ENCODE measurements around the gene TMEM107.

Gene TMEM107

GRCh38 chr17:8186446-8186786 is 10.2 kb upstream of the TMEM107 start:
- no peaks in the 10 kb centered on the region for H3K36me3 ChIP-seq (ENCODE audit: control insufficient read depth in 4 of 4, insufficient read depth in 4 of 4, low read length in 3 of 4)
- DNase-seq = no peak
- H3K4me1 ChIP-seq (ENCODE audit: control extremely low read depth in 1 of 4, control insufficient read depth in 4 of 4, insufficient read depth in 4 of 4, low read length in 3 of 4) = peaks cover 12 to 41% (median 33%) of the 10 kb centered on the region in 4 experiments
- H3K27me3 ChIP-seq (replicated peaks in 2 of 5; ENCODE audit: control insufficient read depth in 4 of 5, insufficient read depth in 5 of 5, low read length in 4 of 5) = no peaks in the 10 kb centered on the region
- H3K4me3 ChIP-seq (ENCODE audit: control insufficient read depth in 1 of 7, extremely low read depth in 1 of 7, insufficient read depth in 4 of 7, low read depth in 2 of 7, low read length in 6 of 7) = peak overlapping the region; percentile 74 to 92 (median 80)
- 0% methylated on average over 18 of the region's 23 CpGs for whole genome bisulfite sequencing (ENCODE audit: insufficient coverage)
- ChIA-PET POLR2A (interaction anchor here (0.8 to 6.2 kb wide), 8 partner anchors 10 to 66 kb away, joined by 3 to 56 read pairs (median 3); partner anchors contain the start of gene TMEM107), CTCF (interaction anchor here (0.9 to 2.8 kb wide), 7 partner anchors 8 to 70 kb away, joined by 3 to 13 read pairs (median 4); no protein-coding TSS in a partner anchor)
- H3K27ac ChIP-seq (ENCODE audit: insufficient read depth in 1 of 2, low read depth in 1 of 2, low read length in 2 of 2, poor library complexity in 1 of 2, severe bottlenecking in 2 of 2) = peak overlapping the region; percentile 33 to 77
- H3K9me3 ChIP-seq (ENCODE audit: control extremely low read depth in 1 of 5, control insufficient read depth in 4 of 5, insufficient read depth in 2 of 5, low read depth in 1 of 5, low read length in 4 of 5) = no peaks in the 10 kb centered on the region

- peak overlapping the region; percentile 74 to 92 (median 80) for H3K4me3 ChIP-seq (ENCODE audit: control insufficient read depth in 1 of 7, extremely low read depth in 1 of 7, insufficient read depth in 4 of 7, low read depth in 2 of 7, low read length in 6 of 7)
- CTCF ChIA-PET = interaction anchor here (0.5 to 2.8 kb wide), 9 partner anchors 8 to 92 kb away, joined by 3 to 13 read pairs (median 4); no protein-coding TSS in a partner anchor
- peak; percentile 82 to 89 (median 87) for DNase-seq
- POLR2A ChIA-PET = interaction anchor here (0.6 to 6.2 kb wide), 10 partner anchors 9 to 66 kb away, joined by 3 to 56 read pairs (median 3); partner anchors contain the start of gene TMEM107
- H3K27ac ChIP-seq (ENCODE audit: insufficient read depth in 1 of 2, low read depth in 1 of 2, low read length in 2 of 2, poor library complexity in 1 of 2, severe bottlenecking in 2 of 2) = peak overlapping the region; percentile 33 to 77
- H3K9me3 ChIP-seq (ENCODE audit: control extremely low read depth in 1 of 5, control insufficient read depth in 4 of 5, insufficient read depth in 2 of 5, low read depth in 1 of 5, low read length in 4 of 5) = no peaks in the 10 kb centered on the region
- under 1% methylated on average over 32 of the region's 44 CpGs for WGBS (ENCODE audit: insufficient coverage)
- H3K27me3 ChIP-seq (replicated peaks in 2 of 5; ENCODE audit: control insufficient read depth in 4 of 5, insufficient read depth in 5 of 5, low read length in 4 of 5) = no peaks in the 10 kb centered on the region
- no peaks in the 10 kb centered on the region for H3K36me3 ChIP-seq (ENCODE audit: control insufficient read depth in 4 of 4, insufficient read depth in 4 of 4, low read length in 3 of 4)
- peaks cover 12 to 35% (median 30%) of the 10 kb centered on the region in 4 experiments for H3K4me1 ChIP-seq (ENCODE audit: control extremely low read depth in 1 of 4, control insufficient read depth in 4 of 4, insufficient read depth in 4 of 4, low read length in 3 of 4)
Observed at GRCh38 chr17:8185582-8186445, 9.6 kb upstream of the TMEM107 start.

- Histone ChIP-seq H3K4me1 (ENCODE audit: control extremely low read depth in 1 of 4, control insufficient read depth in 4 of 4, insufficient read depth in 4 of 4, low read length in 3 of 4) (peaks cover 8 to 42% (median 33%) of the 10 kb centered on the region in 4 experiments), H3K4me3 (ENCODE audit: control insufficient read depth in 1 of 7, extremely low read depth in 1 of 7, insufficient read depth in 4 of 7, low read depth in 2 of 7, low read length in 6 of 7) (peak overlapping the region in 5 of 7 experiments; percentile 67 to 89 (median 79)), H3K27me3 (replicated peaks in 2 of 5; ENCODE audit: control insufficient read depth in 4 of 5, insufficient read depth in 5 of 5, low read length in 4 of 5) (no peaks in the 10 kb centered on the region), H3K36me3 (ENCODE audit: control insufficient read depth in 4 of 4, insufficient read depth in 4 of 4, low read length in 3 of 4) (no peaks in the 10 kb centered on the region), H3K27ac (ENCODE audit: insufficient read depth in 1 of 2, low read depth in 1 of 2, low read length in 2 of 2, poor library complexity in 1 of 2, severe bottlenecking in 2 of 2) (peak overlapping the region in 1 of 2 experiments; percentile 81), H3K9me3 (ENCODE audit: control extremely low read depth in 1 of 5, control insufficient read depth in 4 of 5, insufficient read depth in 2 of 5, low read depth in 1 of 5, low read length in 4 of 5) (no peaks in the 10 kb centered on the region)
- CTCF ChIA-PET = interaction anchor here (1.0 to 1.5 kb wide), 2 partner anchors 16 to 46 kb away, joined by 3 to 4 read pairs; no protein-coding TSS in a partner anchor
- 95% methylated on average over 12 of the region's 19 CpGs for WGBS (ENCODE audit: insufficient coverage)
- no peak for DNase-seq
- POLR2A ChIA-PET = interaction anchor here (0.8 to 1.2 kb wide), 4 partner anchors 9 to 46 kb away, joined by 3 to 5 read pairs (median 4); no protein-coding TSS in a partner anchor
Observed at GRCh38 chr17:8176998-8177731, 985 bp upstream of the TMEM107 start.

- CTCF ChIA-PET = no interaction called here
- Histone ChIP-seq H3K4me1 (ENCODE audit: control extremely low read depth in 1 of 4, control insufficient read depth in 4 of 4, insufficient read depth in 4 of 4, low read length in 3 of 4) (peaks cover 8 to 47% (median 33%) of the 10 kb centered on the region in 4 experiments), H3K27me3 (replicated peaks in 2 of 5; ENCODE audit: control insufficient read depth in 4 of 5, insufficient read depth in 5 of 5, low read length in 4 of 5) (no peaks in the 10 kb centered on the region), H3K9me3 (ENCODE audit: control extremely low read depth in 1 of 5, control insufficient read depth in 4 of 5, insufficient read depth in 2 of 5, low read depth in 1 of 5, low read length in 4 of 5) (no peaks in the 10 kb centered on the region), H3K36me3 (ENCODE audit: control insufficient read depth in 4 of 4, insufficient read depth in 4 of 4, low read length in 3 of 4) (no peaks in the 10 kb centered on the region), H3K4me3 (ENCODE audit: control insufficient read depth in 1 of 7, extremely low read depth in 1 of 7, insufficient read depth in 4 of 7, low read depth in 2 of 7, low read length in 6 of 7) (peak overlapping the region; percentile 41 to 89 (median 76)), H3K27ac (ENCODE audit: insufficient read depth in 1 of 2, low read depth in 1 of 2, low read length in 2 of 2, poor library complexity in 1 of 2, severe bottlenecking in 2 of 2) (peak overlapping the region; percentile 33 to 81)
- POLR2A ChIA-PET = interaction anchor here (0.9 to 1.2 kb wide), 3 partner anchors 10 to 47 kb away, joined by 3 to 5 read pairs (median 3); no protein-coding TSS in a partner anchor
- WGBS (ENCODE audit: insufficient coverage) = 18% methylated on average over 10 of the region's 11 CpGs
- no peak for DNase-seq
Observed at GRCh38 chr17:8175795-8176196, 384 bp downstream of the TMEM107 start.

GRCh38 chr17:8173871-8174322 is 2.3 kb downstream of the TMEM107 start:
- DNase-seq = no peak
- no peaks in the 10 kb centered on the region for H3K36me3 ChIP-seq (ENCODE audit: control insufficient read depth in 4 of 4, insufficient read depth in 4 of 4, low read length in 3 of 4)
- H3K27ac ChIP-seq (ENCODE audit: insufficient read depth in 1 of 2, low read depth in 1 of 2, low read length in 2 of 2, poor library complexity in 1 of 2, severe bottlenecking in 2 of 2) = peak overlapping the region; percentile 100
- no peaks in the 10 kb centered on the region for H3K9me3 ChIP-seq (ENCODE audit: control extremely low read depth in 1 of 5, control insufficient read depth in 4 of 5, insufficient read depth in 2 of 5, low read depth in 1 of 5, low read length in 4 of 5)
- ChIA-PET CTCF (interaction anchor here (1.0 to 1.8 kb wide), 8 partner anchors 8 to 113 kb away, joined by 3 to 8 read pairs (median 4); no protein-coding TSS in a partner anchor), POLR2A (interaction anchor here (0.6 to 2.6 kb wide), 26 partner anchors 8 to 837 kb away, joined by 3 to 47 read pairs (median 4); partner anchors contain the start of genes BORCS6, CNTROB, CTC1 and HES7)
- peak overlapping the region in 6 of 7 experiments; percentile 63 to 97 (median 70) for H3K4me3 ChIP-seq (ENCODE audit: control insufficient read depth in 1 of 7, extremely low read depth in 1 of 7, insufficient read depth in 4 of 7, low read depth in 2 of 7, low read length in 6 of 7)
- 18% methylated on average over 7 of the region's 14 CpGs for WGBS (ENCODE audit: insufficient coverage)
- no peaks in the 10 kb centered on the region for H3K27me3 ChIP-seq (replicated peaks in 2 of 5; ENCODE audit: control insufficient read depth in 4 of 5, insufficient read depth in 5 of 5, low read length in 4 of 5)
- H3K4me1 ChIP-seq (ENCODE audit: control extremely low read depth in 1 of 4, control insufficient read depth in 4 of 4, insufficient read depth in 4 of 4, low read length in 3 of 4) = peaks cover 8 to 47% (median 33%) of the 10 kb centered on the region in 4 experiments

- Histone ChIP-seq H3K27ac (ENCODE audit: insufficient read depth in 1 of 2, low read depth in 1 of 2, low read length in 2 of 2, poor library complexity in 1 of 2, severe bottlenecking in 2 of 2) (peak overlapping the region; percentile 100), H3K36me3 (ENCODE audit: control insufficient read depth in 4 of 4, insufficient read depth in 4 of 4, low read length in 3 of 4) (no peaks in the 10 kb centered on the region), H3K4me1 (ENCODE audit: control extremely low read depth in 1 of 4, control insufficient read depth in 4 of 4, insufficient read depth in 4 of 4, low read length in 3 of 4) (peaks cover 8 to 47% (median 33%) of the 10 kb centered on the region in 4 experiments), H3K27me3 (replicated peaks in 2 of 5; ENCODE audit: control insufficient read depth in 4 of 5, insufficient read depth in 5 of 5, low read length in 4 of 5) (no peaks in the 10 kb centered on the region), H3K9me3 (ENCODE audit: control extremely low read depth in 1 of 5, control insufficient read depth in 4 of 5, insufficient read depth in 2 of 5, low read depth in 1 of 5, low read length in 4 of 5) (no peaks in the 10 kb centered on the region), H3K4me3 (ENCODE audit: control insufficient read depth in 1 of 7, extremely low read depth in 1 of 7, insufficient read depth in 4 of 7, low read depth in 2 of 7, low read length in 6 of 7) (peak overlapping the region in 6 of 7 experiments; percentile 63 to 97 (median 70))
- ChIA-PET CTCF (interaction anchor here (1.0 to 1.8 kb wide), 8 partner anchors 9 to 113 kb away, joined by 3 to 8 read pairs (median 4); no protein-coding TSS in a partner anchor), POLR2A (interaction anchor here (0.6 to 2.6 kb wide), 31 partner anchors 8 to 836 kb away, joined by 3 to 47 read pairs (median 4); partner anchors contain the start of genes BORCS6, CNTROB, CTC1 and HES7)
- WGBS (ENCODE audit: insufficient coverage) = 0% methylated on average over 15 of the region's 23 CpGs
- peak; percentile 96 to 98 (median 97) for DNase-seq
Observed at GRCh38 chr17:8173056-8173870, 2.9 kb downstream of the TMEM107 start.

Measured in common myeloid progenitor, CD34-positive (primary cell).